HL-60 (cell line): ENCODE results near the gene ZNF205.

ENCODE experiments used
- DNase-seq, 2 experiments: peaks; one replicate each; pipeline ENCODE4 v3.0.0-alpha.2; 2010 to 2020; ENCODE audit warnings: low read depth in 1 of 2, low spot score in 1 of 2
- H3K27ac ChIP-seq: fragments of 250-450 bp; sonication (Bioruptor Pico); replicated peaks from 2 replicates; pipeline ENCODE4 v1.5.1; 2020; ENCODE audit warnings: mild to moderate bottlenecking, moderate library complexity
- H3K27me3 ChIP-seq: fragments of 250-450 bp; sonication (Bioruptor Pico); 2 replicates; pipeline ENCODE4 v1.5.1; 2021; ENCODE audit warnings: mild to moderate bottlenecking, moderate library complexity; ENCODE audit not compliant: insufficient read depth, poor library complexity, severe bottlenecking
- H3K4me3 ChIP-seq: replicated peaks from 2 replicates; pipeline ENCODE4 v1.5.1; 2011; ENCODE audit warnings: mild to moderate bottlenecking, control low read depth, low read length; ENCODE audit not compliant: insufficient read depth
- CTCF ChIP-seq: IDR thresholded peaks from one replicate; pipeline ENCODE4 v1.5.1; 2011; ENCODE audit warnings: low read length, control low read depth, inconsistent platforms; ENCODE audit not compliant: insufficient read depth
- GABPA ChIP-seq: IDR thresholded peaks from 2 replicates; pipeline ENCODE4 v1.6.1; 2012; ENCODE audit warnings: low read depth
- POLR2AphosphoS5 ChIP-seq: IDR thresholded peaks from 2 replicates; pipeline ENCODE4 v1.6.1; 2012; ENCODE audit warnings: low read depth
- REST ChIP-seq: IDR thresholded peaks from 2 replicates; pipeline ENCODE4 v1.6.1; 2012; ENCODE audit warnings: low read depth; ENCODE audit not compliant: insufficient replicate concordance
- SPI1 ChIP-seq: IDR thresholded peaks from 2 replicates; pipeline ENCODE4 v1.6.1; 2012; ENCODE audit warnings: low read depth, mild to moderate bottlenecking, borderline replicate concordance

Gene ZNF205

GRCh38 chr16:3145660-3146059 is 33.3 kb downstream of the ZNF205 start:
- no peak overlapping the region for H3K4me3 ChIP-seq
- no peak for DNase-seq
- H3K27me3 ChIP-seq, result no peaks in the 10 kb centered on the region
- H3K27ac ChIP-seq, result no peak overlapping the region
- TF ChIP-seq SPI1, result no peak
- no peak for TF ChIP-seq REST
- TF ChIP-seq POLR2AphosphoS5, result no peak
- TF ChIP-seq GABPA, result no peak
- no peak for TF ChIP-seq CTCF

- TF ChIP-seq POLR2AphosphoS5 (no peak), REST (no peak), GABPA (no peak), CTCF (no peak), SPI1 (no peak)
- H3K27ac ChIP-seq, result no peak overlapping the region
- DNase-seq, result no peak
- H3K27me3 ChIP-seq, result no peaks in the 10 kb centered on the region
- H3K4me3 ChIP-seq, result no peak overlapping the region
Measured at GRCh38 chr16:3147046-3147756, 34.8 kb downstream of the ZNF205 start.

- DNase-seq, result no peak
- Histone ChIP-seq H3K27ac (no peak overlapping the region), H3K4me3 (no peak overlapping the region), H3K27me3 (no peaks in the 10 kb centered on the region)
- TF ChIP-seq CTCF, result no peak
- TF ChIP-seq GABPA, result no peak
Measured at GRCh38 chr16:3147757-3148104, 35.3 kb downstream of the ZNF205 start.
